Measurements from ENCODE around the gene OR4E1. TPM values are rescaled to one million over a fixed set of nuclear protein-coding genes. Genes with fewer than 3 reads are reported as not detected.
"Not testable (repeated sequence)": the region's sequence is repeated elsewhere in the genome, so short reads cannot be mapped to it uniquely, and the experiment has no call there.

OR4E1 gene
- total and polyA plus RNA-seq, 2 donors (not counting 1 experiment from before 2014, with no cell fraction given), result not detected

GRCh38 chr14:21702316-21702715 is 28.7 kb upstream of the OR4E1 start:
- no peaks in the 10 kb centered on the region for H3K4me1 ChIP-seq (ENCODE audit: control insufficient read depth in 2 of 2, insufficient read depth in 2 of 2, low read length in 2 of 2)
- ATAC-seq (ENCODE audit: low read depth) (no peak), DNase-seq (no peak)
- H3K27me3 ChIP-seq (replicated peaks in 1 of 4; ENCODE audit: control extremely low read depth in 1 of 4, control insufficient read depth in 3 of 4, insufficient read depth in 4 of 4, low read length in 3 of 4), result peaks cover 0 to 22% (median 13%) of the 10 kb centered on the region in 4 experiments
- no peak overlapping the region for H3K4me2 ChIP-seq (replicated peaks; ENCODE audit: low read depth, low read length, poor library complexity, severe bottlenecking)
- no peak overlapping the region for H3K9ac ChIP-seq (ENCODE audit: low read length)
- intact Hi-C loops (cut with micrococcal nuclease), result no loop called here
- H4K20me1 ChIP-seq (ENCODE audit: control insufficient read depth, insufficient read depth, low read length, poor library complexity, severe bottlenecking), result no peaks in the 10 kb centered on the region
- TF ChIP-seq EZH2 (IDR thresholded peaks at IDR 0.05; ENCODE audit: borderline replicate concordance, insufficient read depth, low read depth, low read length, poor library complexity, severe bottlenecking), result no peak
- no peak for TF ChIP-seq CTCF (IDR thresholded peaks at IDR 0.05)
- ChIA-PET CTCF (interaction anchor here (1.8 kb wide), 1 partner anchor 8 kb away, joined by 4 read pairs; no protein-coding TSS in a partner anchor), POLR2A (no interaction called here)
- Mint-ChIP-seq H3K4me1 (peaks cover 5% of the 10 kb centered on the region), H3K9me3 (ENCODE audit: insufficient read depth) (peaks cover 5% of the 10 kb centered on the region), H3K27ac (no peak overlapping the region), H3K27me3 (peaks cover 38% of the 10 kb centered on the region), H3K4me3 (no peak overlapping the region)
- no peak overlapping the region for H3K4me3 ChIP-seq (ENCODE audit: control extremely low read depth in 1 of 5, extremely low read depth in 1 of 5, insufficient read depth in 1 of 5, low read depth in 2 of 5, low read length in 4 of 5)
- no peaks in the 10 kb centered on the region for H3K79me2 ChIP-seq (ENCODE audit: control insufficient read depth, insufficient read depth, low read length)
- H3K27ac ChIP-seq (ENCODE audit: low read length in 2 of 2), result no peak overlapping the region
- H3K36me3 ChIP-seq (replicated peaks in 1 of 2; ENCODE audit: control extremely low read depth in 1 of 2, control insufficient read depth in 1 of 2, extremely low read depth in 1 of 2, insufficient read depth in 2 of 2, low read length in 1 of 2), result no peaks in the 10 kb centered on the region
- no CpG with 5 or more reads among the region's 2 CpGs for WGBS (ENCODE audit: insufficient coverage)
- H2AFZ ChIP-seq (ENCODE audit: insufficient read depth, low read depth, low read length, poor library complexity, severe bottlenecking), result no peak overlapping the region
- peaks cover 4 to 16% (median 12%) of the 10 kb centered on the region in 3 donors for H3K9me3 ChIP-seq (ENCODE audit: control extremely low read depth in 1 of 3, control insufficient read depth in 2 of 3, insufficient read depth in 1 of 3, low read length in 2 of 3)

GRCh38 chr14:21699551-21699950 is 25.9 kb upstream of the OR4E1 start:
- intact Hi-C loops (cut with micrococcal nuclease), result no loop called here
- ATAC-seq (ENCODE audit: low read depth), result no peak
- Histone ChIP-seq H3K27ac (ENCODE audit: low read length in 2 of 2) (no peak overlapping the region), H4K20me1 (ENCODE audit: control insufficient read depth, insufficient read depth, low read length, poor library complexity, severe bottlenecking) (no peaks in the 10 kb centered on the region), H3K4me1 (ENCODE audit: control insufficient read depth in 2 of 2, insufficient read depth in 2 of 2, low read length in 2 of 2) (no peaks in the 10 kb centered on the region), H3K27me3 (replicated peaks in 1 of 4; ENCODE audit: control extremely low read depth in 1 of 4, control insufficient read depth in 3 of 4, insufficient read depth in 4 of 4, low read length in 3 of 4) (peaks cover 0 to 13% (median 4%) of the 10 kb centered on the region in 4 experiments), H3K9ac (ENCODE audit: low read length) (no peak overlapping the region), H3K36me3 (replicated peaks in 1 of 2; ENCODE audit: control extremely low read depth in 1 of 2, control insufficient read depth in 1 of 2, extremely low read depth in 1 of 2, insufficient read depth in 2 of 2, low read length in 1 of 2) (no peaks in the 10 kb centered on the region), H3K9me3 (ENCODE audit: control extremely low read depth in 1 of 3, control insufficient read depth in 2 of 3, insufficient read depth in 1 of 3, low read length in 2 of 3) (peaks cover 0 to 14% (median 5%) of the 10 kb centered on the region in 3 donors), H3K79me2 (ENCODE audit: control insufficient read depth, insufficient read depth, low read length) (no peaks in the 10 kb centered on the region), H2AFZ (ENCODE audit: insufficient read depth, low read depth, low read length, poor library complexity, severe bottlenecking) (no peak overlapping the region), H3K4me2 (replicated peaks; ENCODE audit: low read depth, low read length, poor library complexity, severe bottlenecking) (no peak overlapping the region), H3K4me3 (ENCODE audit: control extremely low read depth in 1 of 5, extremely low read depth in 1 of 5, insufficient read depth in 1 of 5, low read depth in 2 of 5, low read length in 4 of 5) (no peak overlapping the region)
- Mint-ChIP-seq H3K27ac (no peak overlapping the region), H3K9me3 (ENCODE audit: insufficient read depth) (peaks cover 5% of the 10 kb centered on the region), H3K4me3 (no peak overlapping the region), H3K27me3 (peaks cover 39% of the 10 kb centered on the region), H3K4me1 (peaks cover 5% of the 10 kb centered on the region)
- ChIA-PET POLR2A (no interaction called here), CTCF (interaction anchor here (1.9 kb wide), 1 partner anchor 11 kb away, joined by 7 read pairs; no protein-coding TSS in a partner anchor)
- TF ChIP-seq EZH2 (IDR thresholded peaks at IDR 0.05; ENCODE audit: borderline replicate concordance, insufficient read depth, low read depth, low read length, poor library complexity, severe bottlenecking) (no peak), CTCF (IDR thresholded peaks at IDR 0.05) (no peak)
- DNase-seq, result no peak
- WGBS (ENCODE audit: insufficient coverage), result 81% methylated on average over 2 of the region's 2 CpGs

- intact Hi-C loops (cut with micrococcal nuclease), result not testable (repeated sequence)
- no CpG with 5 or more reads among the region's 3 CpGs for WGBS (ENCODE audit: insufficient coverage)
Observed at GRCh38 chr14:21698538-21698937, 24.9 kb upstream of the OR4E1 start.

More at GRCh38 chr14:21698538-21698937, 24.9 kb upstream of the OR4E1 start:
- Histone ChIP-seq H3K9me3 (ENCODE audit: control extremely low read depth in 1 of 3, control insufficient read depth in 2 of 3, insufficient read depth in 1 of 3, low read length in 2 of 3) (peaks cover 0 to 14% (median 0%) of the 10 kb centered on the region in 3 donors), H3K27me3 (replicated peaks in 1 of 4; ENCODE audit: control extremely low read depth in 1 of 4, control insufficient read depth in 3 of 4, insufficient read depth in 4 of 4, low read length in 3 of 4) (peaks cover 0 to 13% (median 4%) of the 10 kb centered on the region in 4 experiments)
- H3K9ac ChIP-seq (ENCODE audit: low read length); ATAC-seq (ENCODE audit: low read depth); H3K4me1 Mint-ChIP-seq; H3K4me3 Mint-ChIP-seq; H3K4me1 ChIP-seq (ENCODE audit: control insufficient read depth in 2 of 2, insufficient read depth in 2 of 2, low read length in 2 of 2); H2AFZ ChIP-seq (ENCODE audit: insufficient read depth, low read depth, low read length, poor library complexity, severe bottlenecking); H3K4me3 ChIP-seq (ENCODE audit: control extremely low read depth in 1 of 5, extremely low read depth in 1 of 5, insufficient read depth in 1 of 5, low read depth in 2 of 5, low read length in 4 of 5); H4K20me1 ChIP-seq (ENCODE audit: control insufficient read depth, insufficient read depth, low read length, poor library complexity, severe bottlenecking); H3K36me3 ChIP-seq (replicated peaks in 1 of 2; ENCODE audit: control extremely low read depth in 1 of 2, control insufficient read depth in 1 of 2, extremely low read depth in 1 of 2, insufficient read depth in 2 of 2, low read length in 1 of 2); H3K27ac ChIP-seq (ENCODE audit: low read length in 2 of 2); H3K9me3 Mint-ChIP-seq (ENCODE audit: insufficient read depth); H3K79me2 ChIP-seq (ENCODE audit: control insufficient read depth, insufficient read depth, low read length); H3K27ac Mint-ChIP-seq; H3K4me2 ChIP-seq (replicated peaks; ENCODE audit: low read depth, low read length, poor library complexity, severe bottlenecking); DNase-seq; POLR2A ChIA-PET: not testable (repeated sequence)
- CTCF ChIA-PET, result interaction anchor here (1.9 kb wide), 1 partner anchor 12 kb away, joined by 7 read pairs; no protein-coding TSS in a partner anchor
- H3K27me3 Mint-ChIP-seq, result peaks cover 44% of the 10 kb centered on the region
